ENCODE data around the gene HRNR. TPM values are rescaled to one million over a fixed set of nuclear protein-coding genes. Genes with fewer than 3 reads are reported as not detected.
"Not testable (repeated sequence)": the region's sequence is repeated elsewhere in the genome, so short reads cannot be mapped to it uniquely, and the experiment has no call there.

Gene HRNR
- total RNA-seq, 1 donor from 2014 or later, result not detected

DNA sequence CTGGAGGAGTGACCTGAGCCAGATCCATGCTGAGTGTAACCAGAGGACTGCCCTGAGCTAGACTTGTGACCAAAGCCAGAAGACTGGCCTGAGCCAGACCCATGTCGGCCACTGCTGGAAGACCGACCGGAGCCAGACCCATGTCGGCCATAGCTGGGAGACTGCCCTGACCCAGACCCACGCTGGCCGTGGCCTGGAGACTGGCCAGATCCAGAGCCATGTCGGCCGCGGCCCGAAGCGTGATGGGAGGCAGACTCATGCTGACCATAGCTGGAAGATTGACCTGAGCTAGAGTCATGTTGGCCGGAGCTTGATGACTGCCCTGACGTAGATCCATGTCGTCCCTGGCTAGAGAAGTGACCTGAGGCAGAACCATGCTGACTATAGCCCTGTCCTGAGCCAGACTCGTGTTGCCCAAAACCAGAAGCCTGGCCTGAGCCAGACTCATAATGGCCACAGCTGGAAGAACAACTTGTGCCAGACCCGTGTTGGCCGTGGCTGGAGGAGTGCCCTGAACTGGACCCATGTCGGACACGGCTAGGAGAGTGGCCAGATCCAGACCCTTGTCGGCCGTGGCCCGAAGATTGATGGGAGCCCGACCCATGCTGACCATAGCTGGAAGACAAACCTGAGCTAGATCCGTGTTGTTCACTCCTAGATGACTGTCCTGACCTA is 5.1 kb downstream of the HRNR start:
- Histone ChIP-seq H3K4me3 (no peak overlapping the region), H3K27ac (no peak overlapping the region), H3K4me1 (no peaks in the 10 kb centered on the region), H3K36me3 (no peaks in the 10 kb centered on the region), H3K27me3 (no peaks in the 10 kb centered on the region), H3K9me3 (no peaks in the 10 kb centered on the region)
- intact Hi-C loops (cut with DNase I), result no loop called here
- no peak for DNase-seq (ENCODE audit: extremely low spot score in 2 of 2)
- TF ChIP-seq POLR2A (IDR thresholded peaks at IDR 0.05), result no peak

- H3K27ac ChIP-seq; DNase-seq (ENCODE audit: extremely low spot score in 2 of 2); H3K4me1 ChIP-seq; intact Hi-C loops (cut with DNase I); H3K4me3 ChIP-seq; H3K9me3 ChIP-seq; H3K27me3 ChIP-seq; H3K36me3 ChIP-seq: not testable (repeated sequence)
Observed at GRCh38 chr1:152215604-152216003, 8.4 kb downstream of the HRNR start.

DNA sequence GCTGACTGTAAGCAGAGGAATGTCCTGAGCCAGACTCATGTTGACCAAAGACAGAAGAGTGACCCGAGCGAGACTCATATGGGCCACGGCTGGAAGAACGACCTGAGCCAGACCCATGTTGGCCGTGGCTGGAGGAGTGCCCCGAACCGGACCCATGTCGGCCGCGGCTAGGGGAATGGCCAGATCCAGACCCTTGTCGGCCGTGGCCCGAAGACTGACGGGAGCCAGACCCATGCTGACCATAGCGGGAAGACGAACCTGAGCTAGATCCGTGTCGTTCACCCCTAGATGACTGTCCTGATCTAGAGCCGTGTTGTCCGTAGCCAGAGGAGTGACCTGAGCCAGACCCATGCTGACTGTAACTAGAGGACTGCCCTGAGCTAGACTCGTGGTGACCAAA is 9.1 kb downstream of the HRNR start:
- DNase-seq (ENCODE audit: extremely low spot score in 2 of 2); H3K36me3 ChIP-seq; intact Hi-C loops (cut with DNase I); H3K9me3 ChIP-seq; H3K4me1 ChIP-seq; H3K27ac ChIP-seq; H3K27me3 ChIP-seq; H3K4me3 ChIP-seq: not testable (repeated sequence)

DNA sequence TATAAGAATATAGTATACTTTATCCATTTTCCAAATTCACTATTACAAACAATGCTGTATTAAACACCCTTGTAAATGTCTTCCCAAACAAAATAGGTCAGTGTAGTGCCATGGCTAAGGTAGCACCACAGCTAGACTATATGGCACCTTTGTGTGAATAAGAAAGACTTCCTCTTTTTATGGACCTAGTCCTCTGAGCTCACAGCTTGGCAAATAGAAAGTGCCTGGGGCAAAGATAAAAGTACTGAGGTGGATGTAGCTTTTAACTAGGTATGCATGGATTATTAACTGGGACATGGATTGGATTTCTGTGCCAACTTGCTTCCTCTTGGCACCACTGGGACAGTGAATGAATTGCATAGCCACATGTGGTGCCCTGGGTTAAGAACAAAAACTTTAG is 25.0 kb downstream of the HRNR start:
- H3K4me3 ChIP-seq, result no peak overlapping the region
- H3K27me3 ChIP-seq, result no peaks in the 10 kb centered on the region
- H3K36me3 ChIP-seq, result no peaks in the 10 kb centered on the region
- no peak overlapping the region for H3K27ac ChIP-seq
- no peak for DNase-seq (ENCODE audit: extremely low spot score in 2 of 2)
- intact Hi-C loops (cut with DNase I), result no loop called here
- TF ChIP-seq, protein P1, sequence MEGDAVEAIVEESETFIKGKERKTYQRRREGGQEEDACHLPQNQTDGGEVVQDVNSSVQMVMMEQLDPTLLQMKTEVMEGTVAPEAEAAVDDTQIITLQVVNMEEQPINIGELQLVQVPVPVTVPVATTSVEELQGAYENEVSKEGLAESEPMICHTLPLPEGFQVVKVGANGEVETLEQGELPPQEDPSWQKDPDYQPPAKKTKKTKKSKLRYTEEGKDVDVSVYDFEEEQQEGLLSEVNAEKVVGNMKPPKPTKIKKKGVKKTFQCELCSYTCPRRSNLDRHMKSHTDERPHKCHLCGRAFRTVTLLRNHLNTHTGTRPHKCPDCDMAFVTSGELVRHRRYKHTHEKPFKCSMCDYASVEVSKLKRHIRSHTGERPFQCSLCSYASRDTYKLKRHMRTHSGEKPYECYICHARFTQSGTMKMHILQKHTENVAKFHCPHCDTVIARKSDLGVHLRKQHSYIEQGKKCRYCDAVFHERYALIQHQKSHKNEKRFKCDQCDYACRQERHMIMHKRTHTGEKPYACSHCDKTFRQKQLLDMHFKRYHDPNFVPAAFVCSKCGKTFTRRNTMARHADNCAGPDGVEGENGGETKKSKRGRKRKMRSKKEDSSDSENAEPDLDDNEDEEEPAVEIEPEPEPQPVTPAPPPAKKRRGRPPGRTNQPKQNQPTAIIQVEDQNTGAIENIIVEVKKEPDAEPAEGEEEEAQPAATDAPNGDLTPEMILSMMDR (IDR thresholded peaks at IDR 0.05), result no peak
- TF ChIP-seq POLR2AphosphoS5 (IDR thresholded peaks at IDR 0.05; ENCODE audit: insufficient read depth in 1 of 2, low read depth in 1 of 2) (no peak), POLR2A (IDR thresholded peaks at IDR 0.05) (no peak)
- H3K4me1 ChIP-seq, result no peaks in the 10 kb centered on the region
- H3K9me3 ChIP-seq, result no peaks in the 10 kb centered on the region

DNA sequence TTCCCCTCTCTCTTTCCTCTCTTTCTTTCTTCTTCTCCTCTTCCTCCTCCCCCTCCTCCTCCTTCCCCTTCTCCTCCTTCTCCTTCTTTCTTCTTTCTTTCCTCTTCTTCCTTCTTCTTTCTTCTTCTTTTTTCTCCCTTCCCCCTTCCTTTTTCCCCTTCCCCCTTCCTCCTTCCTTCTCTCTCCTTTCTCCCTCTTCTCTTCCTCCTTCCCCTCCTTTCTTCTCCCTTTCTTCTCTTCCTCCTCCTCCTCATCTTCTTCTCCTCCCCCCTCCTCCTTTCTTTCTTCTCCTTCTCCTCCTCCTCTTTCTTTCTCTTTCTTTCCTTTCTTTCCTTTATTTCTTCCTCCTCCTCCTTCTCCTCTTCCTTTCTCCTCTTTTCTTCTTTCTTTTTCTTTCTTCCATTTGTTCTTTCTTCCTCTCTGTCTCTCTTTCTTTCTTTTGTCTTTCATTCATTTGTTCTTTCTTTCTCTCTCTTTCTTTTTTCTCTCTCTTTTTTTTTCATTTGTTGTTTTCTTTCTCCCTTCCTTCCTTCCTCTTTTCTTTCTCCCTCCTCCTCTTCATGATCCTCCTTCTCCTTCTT is 26.5 kb downstream of the HRNR start:
- intact Hi-C loops (cut with DNase I), result no loop called here
- Histone ChIP-seq H3K27me3 (no peaks in the 10 kb centered on the region), H3K36me3 (no peaks in the 10 kb centered on the region), H3K4me3 (no peak overlapping the region), H3K9me3 (no peaks in the 10 kb centered on the region), H3K4me1 (no peaks in the 10 kb centered on the region), H3K27ac (no peak overlapping the region)
- DNase-seq (ENCODE audit: extremely low spot score in 2 of 2), result no peak
- TF ChIP-seq POLR2A (IDR thresholded peaks at IDR 0.05) (no peak), POLR2AphosphoS5 (IDR thresholded peaks at IDR 0.05; ENCODE audit: insufficient read depth in 1 of 2, low read depth in 1 of 2) (no peak)
- TF ChIP-seq, protein P1 (IDR thresholded peaks at IDR 0.05), result no peak

DNA sequence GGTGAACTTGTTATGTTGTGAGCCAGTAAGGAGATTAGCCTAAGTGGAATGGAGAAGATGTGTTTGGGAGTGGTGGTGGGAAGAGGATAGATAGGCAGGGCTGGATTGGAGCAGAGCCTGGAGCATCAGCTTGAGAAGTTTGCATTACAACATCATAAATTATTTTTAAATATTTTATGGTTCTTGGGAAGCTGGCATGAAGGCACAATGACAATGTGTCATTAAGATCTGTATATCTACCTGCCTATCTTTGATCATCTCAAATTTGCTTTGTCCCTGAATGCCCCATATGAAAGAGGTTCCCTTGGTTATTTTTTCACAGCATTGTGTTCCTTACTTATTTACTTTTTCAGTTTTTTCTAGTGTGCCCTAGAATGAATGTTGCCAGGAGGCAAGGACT is 32.3 kb downstream of the HRNR start:
- H3K4me3 ChIP-seq, result no peak overlapping the region
- no peak for DNase-seq (ENCODE audit: extremely low spot score in 2 of 2)
- no peak for TF ChIP-seq POLR2A (IDR thresholded peaks at IDR 0.05)
- TF ChIP-seq POLR2AphosphoS5 (IDR thresholded peaks at IDR 0.05; ENCODE audit: insufficient read depth in 1 of 2, low read depth in 1 of 2), result no peak
- TF ChIP-seq, protein P1 (IDR thresholded peaks at IDR 0.05), result no peak
- H3K9me3 ChIP-seq, result no peaks in the 10 kb centered on the region
- H3K27ac ChIP-seq, result no peak overlapping the region
- no peaks in the 10 kb centered on the region for H3K36me3 ChIP-seq
- H3K27me3 ChIP-seq, result no peaks in the 10 kb centered on the region
- intact Hi-C loops (cut with DNase I), result no loop called here
- H3K4me1 ChIP-seq, result peaks cover 12% of the 10 kb centered on the region
